Tibial nerve (tissue), 4 donors: ENCODE data around the gene UPK1A. TPM values are rescaled to one million over a fixed set of nuclear protein-coding genes. Genes with fewer than 3 reads are reported as not detected.

ENCODE experiments used
- DNase-seq, 2 donors: peaks; one replicate each; pipeline ENCODE4 v3.0.0-alpha.2; 2019; ENCODE audit warnings: low spot score in 2 of 2
- H3K27ac ChIP-seq, 4 donors: fragments of 200-600 bp; sonication (generic) in 3 of 4; one replicate each; pipeline ENCODE4 v1.5.1; 2017 to 2019; ENCODE audit warnings: mild to moderate bottlenecking in 1 of 4
- H3K27me3 ChIP-seq, 2 donors: fragments of 200-600 bp; sonication (generic) in 1 of 2; one replicate each; pipeline versions ENCODE4 v1.5.1 to v1.6.0; 2017 to 2019
- H3K36me3 ChIP-seq, 3 donors: fragments of 200-600 bp; sonication (generic); one replicate each; pipeline ENCODE4 v1.5.1; 2018 to 2019
- H3K4me1 ChIP-seq, 4 donors: fragments of 200-600 bp; sonication (generic) in 3 of 4; one replicate each; pipeline ENCODE4 v1.5.1; 2017 to 2019
- H3K4me3 ChIP-seq, 4 donors: fragments of 200-600 bp; sonication (generic) in 3 of 4; one replicate each; pipeline ENCODE4 v1.5.1; 2017 to 2019; ENCODE audit warnings: mild to moderate bottlenecking in 1 of 4, moderate library complexity in 1 of 4
- H3K9me3 ChIP-seq, 4 donors: fragments of 200-600 bp; sonication (generic) in 3 of 4; one replicate each; pipeline ENCODE4 v1.5.1; 2017 to 2019
- EP300 ChIP-seq, 2 donors: sonication (generic); formaldehyde crosslinking; IDR thresholded peaks; one replicate each; pipeline ENCODE4 v1.6.1; 2017; ENCODE audit warnings: antibody characterized with exemption in 2 of 2, mild to moderate bottlenecking in 1 of 2
- POLR2A ChIP-seq, 2 donors: fragments of 450-650 bp; IDR thresholded peaks; one replicate each; pipeline ENCODE4 v1.6.1; 2017; ENCODE audit warnings: antibody characterized with exemption in 2 of 2, mild to moderate bottlenecking in 2 of 2, moderate library complexity in 2 of 2
- WGBS, 2 donors: methylation state at CpG; one replicate each; pipeline ENCODE4 v1.1.5; 2018; 5-methylcytosine and 5-hydroxymethylcytosine counted together
- total RNA-seq, 4 donors: library from RNA; depleted of rRNA; stranded (reverse); fragments of >200 nt; gene quantifications; one replicate each; pipeline ENCODE4 v1.1.0, GENCODE V29; 2016
- TF ChIP-seq, protein P1 (sequence below), 5 experiments: fragments of 200-600 bp in 3 of 5; fragments of 450-650 bp in 2 of 5; sonication (generic) in 3 of 5; IDR thresholded peaks; one replicate each; pipeline ENCODE4 v1.5.1; 2016 to 2019; ENCODE audit warnings: antibody characterized with exemption in 5 of 5, mild to moderate bottlenecking in 3 of 5, moderate library complexity in 2 of 5

UPK1A gene
- total RNA-seq, 4 donors from 2014 or later, result not detected

GRCh38 chr19:35655600-35655999 lies 10.7 kb upstream of the UPK1A start:
- Histone ChIP-seq H3K4me1 (peaks cover 0 to 3% (median 0%) of the 10 kb centered on the region in 4 donors), H3K27me3 (no peaks in the 10 kb centered on the region), H3K4me3 (no peak overlapping the region), H3K36me3 (peaks cover 0 to 100% (median 36%) of the 10 kb centered on the region in 3 donors), H3K9me3 (no peaks in the 10 kb centered on the region), H3K27ac (no peak overlapping the region)
- 95 to 97% methylated on average over 4 of the region's 4 CpGs for WGBS, 2 donors
- TF ChIP-seq, protein P1, sequence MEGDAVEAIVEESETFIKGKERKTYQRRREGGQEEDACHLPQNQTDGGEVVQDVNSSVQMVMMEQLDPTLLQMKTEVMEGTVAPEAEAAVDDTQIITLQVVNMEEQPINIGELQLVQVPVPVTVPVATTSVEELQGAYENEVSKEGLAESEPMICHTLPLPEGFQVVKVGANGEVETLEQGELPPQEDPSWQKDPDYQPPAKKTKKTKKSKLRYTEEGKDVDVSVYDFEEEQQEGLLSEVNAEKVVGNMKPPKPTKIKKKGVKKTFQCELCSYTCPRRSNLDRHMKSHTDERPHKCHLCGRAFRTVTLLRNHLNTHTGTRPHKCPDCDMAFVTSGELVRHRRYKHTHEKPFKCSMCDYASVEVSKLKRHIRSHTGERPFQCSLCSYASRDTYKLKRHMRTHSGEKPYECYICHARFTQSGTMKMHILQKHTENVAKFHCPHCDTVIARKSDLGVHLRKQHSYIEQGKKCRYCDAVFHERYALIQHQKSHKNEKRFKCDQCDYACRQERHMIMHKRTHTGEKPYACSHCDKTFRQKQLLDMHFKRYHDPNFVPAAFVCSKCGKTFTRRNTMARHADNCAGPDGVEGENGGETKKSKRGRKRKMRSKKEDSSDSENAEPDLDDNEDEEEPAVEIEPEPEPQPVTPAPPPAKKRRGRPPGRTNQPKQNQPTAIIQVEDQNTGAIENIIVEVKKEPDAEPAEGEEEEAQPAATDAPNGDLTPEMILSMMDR (IDR thresholded peaks at IDR 0.05), result no peak
- TF ChIP-seq EP300 (IDR thresholded peaks at IDR 0.05), result no peak
- DNase-seq, result no peak

DNA sequence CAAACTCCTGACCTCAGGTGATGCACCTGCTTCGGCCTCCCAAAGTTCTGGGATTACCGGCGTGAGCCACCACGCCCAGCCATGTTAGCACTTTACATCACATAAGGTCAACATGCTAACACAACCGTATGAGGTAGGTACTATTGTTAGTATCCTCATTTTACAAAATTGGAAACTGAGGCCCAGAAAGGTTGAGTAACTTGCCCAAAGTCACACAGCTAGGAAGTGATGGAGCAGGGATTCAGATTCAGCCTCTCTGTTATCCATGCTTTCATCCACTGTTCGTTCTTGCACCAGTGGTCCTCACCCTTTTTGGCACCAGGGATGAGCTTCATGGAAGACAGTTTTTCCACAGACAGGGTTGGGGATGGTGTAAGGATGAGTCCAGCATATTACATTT lies 9.6 kb upstream of the UPK1A start:
- H3K4me3 ChIP-seq, result no peak overlapping the region
- no peaks in the 10 kb centered on the region for H3K9me3 ChIP-seq
- TF ChIP-seq, protein P1 (IDR thresholded peaks at IDR 0.05), result no peak
- TF ChIP-seq EP300 (IDR thresholded peaks at IDR 0.05), result no peak
- no peak for TF ChIP-seq POLR2A (IDR thresholded peaks at IDR 0.05)
- peaks cover 0 to 100% (median 36%) of the 10 kb centered on the region in 3 donors for H3K36me3 ChIP-seq
- H3K4me1 ChIP-seq, result no peaks in the 10 kb centered on the region
- H3K27ac ChIP-seq, result no peak overlapping the region
- H3K27me3 ChIP-seq, result no peaks in the 10 kb centered on the region
- WGBS, 2 donors, result 94% methylated on average over 6 of the region's 6 CpGs
- DNase-seq, result no peak

DNA sequence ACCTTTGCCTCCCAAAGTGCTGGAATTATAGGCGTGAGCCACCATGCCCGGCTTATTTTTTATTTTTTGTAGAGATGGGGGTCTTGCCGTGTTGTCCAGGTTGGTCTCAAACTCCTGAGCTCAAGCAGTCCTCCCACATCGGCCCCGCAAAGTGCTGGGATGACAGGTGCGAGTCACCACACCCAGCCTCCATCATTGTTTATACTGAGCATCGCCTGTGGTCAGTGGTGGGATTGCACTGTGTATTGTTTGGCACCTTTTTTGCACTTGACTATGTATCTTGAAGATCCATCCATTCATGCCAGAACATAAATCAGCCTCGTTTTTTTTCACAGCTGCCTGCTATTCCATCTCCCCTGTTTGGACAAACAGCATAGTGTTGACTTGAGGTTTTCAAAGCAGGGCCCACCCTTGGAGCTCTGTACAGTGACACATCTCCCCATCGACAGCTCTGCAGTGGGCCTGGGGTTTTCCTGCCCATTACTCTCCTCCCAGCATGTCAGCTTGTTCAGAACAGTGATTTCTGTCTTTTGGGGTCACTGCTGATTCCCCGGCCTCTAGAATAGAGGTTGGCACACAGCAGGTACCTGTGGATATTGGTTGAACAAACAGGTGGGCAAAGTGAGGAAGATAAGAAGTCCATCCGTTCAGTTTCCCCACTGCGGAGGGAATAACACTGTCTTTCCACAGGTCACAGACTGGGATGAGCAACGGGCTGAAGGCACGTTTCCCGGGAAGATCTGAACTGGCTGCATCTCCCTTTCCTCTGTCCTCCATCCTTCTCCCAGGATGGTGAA lies 8.2 kb upstream of the UPK1A start:
- WGBS, 2 donors, result 88 to 92% methylated on average over 15 of the region's 15 CpGs
- TF ChIP-seq EP300 (IDR thresholded peaks at IDR 0.05) (no peak), POLR2A (IDR thresholded peaks at IDR 0.05) (no peak)
- TF ChIP-seq, protein P1 (IDR thresholded peaks at IDR 0.05), result no peak
- Histone ChIP-seq H3K9me3 (no peaks in the 10 kb centered on the region), H3K4me3 (no peak overlapping the region), H3K4me1 (no peaks in the 10 kb centered on the region), H3K36me3 (peaks cover 0 to 100% (median 35%) of the 10 kb centered on the region in 3 donors), H3K27me3 (no peaks in the 10 kb centered on the region), H3K27ac (no peak overlapping the region)
- no peak for DNase-seq

DNA sequence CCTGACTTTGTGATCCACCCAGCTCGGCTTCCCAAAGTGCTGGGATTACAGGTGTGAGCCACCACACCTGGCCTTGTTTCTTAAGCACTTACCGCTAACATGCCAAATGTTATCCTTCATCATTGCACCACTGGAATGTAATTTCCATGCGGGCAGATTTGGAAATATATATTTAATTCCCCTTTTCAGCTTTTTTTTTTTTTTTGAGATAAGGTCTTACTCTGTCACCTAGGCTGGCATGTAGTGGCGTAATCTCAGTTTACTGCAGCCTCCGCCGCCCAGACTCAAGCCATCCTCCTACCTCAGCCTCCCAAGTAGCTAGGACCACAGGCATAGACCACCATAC lies 4.3 kb upstream of the UPK1A start:
- DNase-seq, result no peak
- H3K27ac ChIP-seq, result no peak overlapping the region
- H3K9me3 ChIP-seq, result no peaks in the 10 kb centered on the region
- H3K4me1 ChIP-seq, result no peaks in the 10 kb centered on the region
- 97 to 98% methylated on average over 6 of the region's 6 CpGs for WGBS, 2 donors
- no peak overlapping the region for H3K4me3 ChIP-seq
- no peaks in the 10 kb centered on the region for H3K27me3 ChIP-seq
- H3K36me3 ChIP-seq, result peaks cover 0 to 89% (median 18%) of the 10 kb centered on the region in 3 donors
- TF ChIP-seq EP300 (IDR thresholded peaks at IDR 0.05), result no peak
- no peak for TF ChIP-seq POLR2A (IDR thresholded peaks at IDR 0.05)
- TF ChIP-seq, protein P1 (IDR thresholded peaks at IDR 0.05), result no peak

GRCh38 chr19:35663981-35664380 lies 2.3 kb upstream of the UPK1A start:
- H3K4me1 ChIP-seq, result no peaks in the 10 kb centered on the region
- no peak overlapping the region for H3K27ac ChIP-seq
- H3K36me3 ChIP-seq, result peaks cover 0 to 69% (median 6%) of the 10 kb centered on the region in 3 donors
- TF ChIP-seq, protein P1 (IDR thresholded peaks at IDR 0.05), result no peak
- no peak for TF ChIP-seq EP300 (IDR thresholded peaks at IDR 0.05)
- no peak for TF ChIP-seq POLR2A (IDR thresholded peaks at IDR 0.05)
- H3K4me3 ChIP-seq, result no peak overlapping the region
- DNase-seq, result no peak
- no peaks in the 10 kb centered on the region for H3K27me3 ChIP-seq
- no peaks in the 10 kb centered on the region for H3K9me3 ChIP-seq
- WGBS, 2 donors, result 63 to 64% methylated on average over 3 of the region's 3 CpGs
